ENCODE data around the gene DCST1. TPM values are rescaled to one million over a fixed set of nuclear protein-coding genes. Genes with fewer than 3 reads are reported as not detected.

Gene DCST1
- total RNA-seq, 1 experiment from 2014 or later: 0.32 TPM

DNA sequence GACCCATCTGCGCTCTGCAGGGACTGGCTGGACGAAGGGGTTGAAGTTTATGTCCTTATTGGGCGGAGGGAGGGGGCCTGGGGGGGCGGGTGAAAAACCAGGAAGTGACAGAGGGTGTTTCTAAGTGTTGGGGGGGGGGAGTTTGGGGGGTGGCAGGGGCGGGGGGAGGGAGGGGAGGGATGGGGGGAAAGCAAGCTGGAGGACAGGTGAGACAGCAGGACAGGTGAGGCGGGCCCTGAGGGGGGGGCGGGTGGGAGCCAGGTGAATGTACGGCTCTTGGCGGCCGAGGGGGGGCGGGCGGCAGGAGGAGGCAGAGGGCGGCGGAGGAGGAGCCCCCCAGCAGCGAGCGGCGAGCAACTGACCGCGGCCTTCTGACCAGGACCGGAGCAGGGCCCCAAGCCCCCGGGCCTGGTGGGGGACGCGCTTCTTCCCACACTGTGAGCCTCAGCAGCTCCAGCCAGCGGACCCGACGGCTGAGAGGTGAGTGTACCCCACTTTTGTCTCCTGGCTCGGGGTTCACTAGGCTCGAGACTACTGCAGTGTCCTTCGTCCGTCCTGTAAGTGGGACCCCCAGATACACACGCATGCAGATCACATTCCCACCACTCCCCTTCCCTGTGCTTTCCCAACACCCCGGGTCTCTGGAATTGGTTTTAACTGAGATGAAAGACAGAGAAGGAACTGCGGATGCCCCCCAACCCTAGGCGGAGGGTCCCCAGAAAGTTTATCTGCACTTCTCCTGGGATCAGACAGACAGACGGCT is 31.0 kb upstream of the DCST1 start, which contains the start of gene ZBTB7B:
TSS of gene ZBTB7B (plus strand) at position 339 of the 763 bp plus-strand sequence. CDS start 11,859 bp downstream, outside the sequence.
- H3K4me3 ChIP-seq (replicated peaks in 1 of 2; ENCODE audit: low read depth in 1 of 2, low read length in 2 of 2): peak within 1 kb of the TSS; percentile 97 to 98
- H3K4me2 ChIP-seq (ENCODE audit: low read length): peak within 1 kb of the TSS; percentile 96
- peak within 1 kb of the TSS; percentile 93 for H3K9ac ChIP-seq (ENCODE audit: low read length)
- ATAC-seq (peak; percentile 6), DNase-seq (ENCODE audit: low read depth, low spot score) (no peak)
- H3K27me3 ChIP-seq (ENCODE audit: insufficient read depth, low read length): no peaks in the 10 kb centered on the region
- no peaks in the 10 kb centered on the region for H4K20me1 ChIP-seq (ENCODE audit: insufficient read depth)
- POLR2A ChIA-PET: interaction anchor here (0.6 to 1.4 kb wide), 5 partner anchors 13 to 340 kb away, joined by 3 to 7 read pairs (median 4); no protein-coding TSS in a partner anchor
- TF ChIP-seq TCF7L2 (IDR thresholded peaks at IDR 0.05; ENCODE audit: borderline replicate concordance, extremely low read depth, insufficient read depth, insufficient read length) (no peak), POLR2AphosphoS5 (IDR thresholded peaks at IDR 0.05; ENCODE audit: low read depth, low read length) (peak; percentile 28; the same call in 1 of the 2 replicates), SIN3A (IDR thresholded peaks at IDR 0.05; ENCODE audit: low read depth) (no peak), ZFX (IDR thresholded peaks at IDR 0.05) (peak; percentile 42; the same call in 1 of the 2 replicates), RAD21 (IDR thresholded peaks at IDR 0.05; ENCODE audit: low read depth) (no peak), ZNF274 (IDR thresholded peaks at IDR 0.05; ENCODE audit: low read depth, low read length) (no peak), EGR1 (IDR thresholded peaks at IDR 0.05; ENCODE audit: low read depth) (no peak), ELF1 (IDR thresholded peaks at IDR 0.05; ENCODE audit: borderline replicate concordance, low read depth) (no peak), POLR2A (IDR thresholded peaks at IDR 0.05; ENCODE audit: borderline replicate concordance, extremely low read depth, insufficient read depth, insufficient read length) (no peak)
- TF ChIP-seq, protein P1, sequence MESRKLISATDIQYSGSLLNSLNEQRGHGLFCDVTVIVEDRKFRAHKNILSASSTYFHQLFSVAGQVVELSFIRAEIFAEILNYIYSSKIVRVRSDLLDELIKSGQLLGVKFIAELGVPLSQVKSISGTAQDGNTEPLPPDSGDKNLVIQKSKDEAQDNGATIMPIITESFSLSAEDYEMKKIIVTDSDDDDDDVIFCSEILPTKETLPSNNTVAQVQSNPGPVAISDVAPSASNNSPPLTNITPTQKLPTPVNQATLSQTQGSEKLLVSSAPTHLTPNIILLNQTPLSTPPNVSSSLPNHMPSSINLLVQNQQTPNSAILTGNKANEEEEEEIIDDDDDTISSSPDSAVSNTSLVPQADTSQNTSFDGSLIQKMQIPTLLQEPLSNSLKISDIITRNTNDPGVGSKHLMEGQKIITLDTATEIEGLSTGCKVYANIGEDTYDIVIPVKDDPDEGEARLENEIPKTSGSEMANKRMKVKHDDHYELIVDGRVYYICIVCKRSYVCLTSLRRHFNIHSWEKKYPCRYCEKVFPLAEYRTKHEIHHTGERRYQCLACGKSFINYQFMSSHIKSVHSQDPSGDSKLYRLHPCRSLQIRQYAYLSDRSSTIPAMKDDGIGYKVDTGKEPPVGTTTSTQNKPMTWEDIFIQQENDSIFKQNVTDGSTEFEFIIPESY (IDR thresholded peaks at IDR 0.05; ENCODE audit: extremely low read depth, insufficient replicate concordance, low read length): no peak
- TF ChIP-seq, protein P2, sequence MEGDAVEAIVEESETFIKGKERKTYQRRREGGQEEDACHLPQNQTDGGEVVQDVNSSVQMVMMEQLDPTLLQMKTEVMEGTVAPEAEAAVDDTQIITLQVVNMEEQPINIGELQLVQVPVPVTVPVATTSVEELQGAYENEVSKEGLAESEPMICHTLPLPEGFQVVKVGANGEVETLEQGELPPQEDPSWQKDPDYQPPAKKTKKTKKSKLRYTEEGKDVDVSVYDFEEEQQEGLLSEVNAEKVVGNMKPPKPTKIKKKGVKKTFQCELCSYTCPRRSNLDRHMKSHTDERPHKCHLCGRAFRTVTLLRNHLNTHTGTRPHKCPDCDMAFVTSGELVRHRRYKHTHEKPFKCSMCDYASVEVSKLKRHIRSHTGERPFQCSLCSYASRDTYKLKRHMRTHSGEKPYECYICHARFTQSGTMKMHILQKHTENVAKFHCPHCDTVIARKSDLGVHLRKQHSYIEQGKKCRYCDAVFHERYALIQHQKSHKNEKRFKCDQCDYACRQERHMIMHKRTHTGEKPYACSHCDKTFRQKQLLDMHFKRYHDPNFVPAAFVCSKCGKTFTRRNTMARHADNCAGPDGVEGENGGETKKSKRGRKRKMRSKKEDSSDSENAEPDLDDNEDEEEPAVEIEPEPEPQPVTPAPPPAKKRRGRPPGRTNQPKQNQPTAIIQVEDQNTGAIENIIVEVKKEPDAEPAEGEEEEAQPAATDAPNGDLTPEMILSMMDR (IDR thresholded peaks at IDR 0.05 in 2 of 3, conservative IDR thresholded peaks at IDR 0.05 in 1 of 3; ENCODE audit: borderline replicate concordance in 1 of 3, insufficient read depth in 1 of 3, low read depth in 2 of 3, low read length in 2 of 3): no peak
- TSS peak; percentile 38 for BruUV-seq (replicated peaks)
- peak within 1 kb of the TSS; percentile 99 for H3K27ac ChIP-seq (ENCODE audit: low read depth, low read length)
- peaks cover 22 to 73% of the 10 kb centered on the region in 2 experiments for H3K4me1 ChIP-seq (ENCODE audit: control insufficient read depth in 1 of 2, insufficient read depth in 2 of 2, low read length in 2 of 2)
- H3K9me2 ChIP-seq (ENCODE audit: insufficient read depth): no peaks in the 10 kb centered on the region
- no peak within 1 kb of the TSS for H2AFZ ChIP-seq (ENCODE audit: low read depth, low read length, poor library complexity, severe bottlenecking)
- RAD21 ChIA-PET (ENCODE audit: low non-redundant PET in 1 of 2, low total read pairs in 2 of 2, uncharacterized antibody in 2 of 2, unreplicated experiment in 2 of 2): interaction anchor here in 1 of 2 experiments (0.7 kb wide), 1 partner anchor 270 kb away, joined by 7 read pairs; the partner anchor contains the start of gene CLK2
- no peaks in the 10 kb centered on the region; a peak in 1 of 4 replicates for H3K36me3 ChIP-seq (ENCODE audit: control insufficient read depth in 1 of 2, insufficient read depth in 2 of 2, low read length in 2 of 2)
- intact Hi-C loops (cut with micrococcal nuclease): loop anchor here (2.0 to 5.0 kb wide), 2 partner anchors 14 to 50 kb away; partner anchors contain the start of gene ADAM15
- H3K79me2 ChIP-seq (ENCODE audit: insufficient read depth, low read length): peaks cover 50% of the 10 kb centered on the region
- CTCF ChIA-PET: interaction anchor here (0.6 to 0.9 kb wide), 2 partner anchors 15 to 517 kb away, joined by 3 to 4 read pairs; no protein-coding TSS in a partner anchor
- no peaks in the 10 kb centered on the region for H3K9me3 ChIP-seq (ENCODE audit: control insufficient read depth in 1 of 2, insufficient read depth in 1 of 2, low read depth in 1 of 2, low read length in 2 of 2)
